Stimulated activated naive CD8-positive, alpha-beta T cell treated with anti-CD3 and anti-CD28 coated beads, Interleukin-15, amount 100 ng/mL, for 72 hours (primary cell): Measurements from ENCODE around the gene SLC12A8.

ENCODE experiments used
- ATAC-seq: fragments of 150-1000 bp; cut with Tn5 transposase; 2 replicates; pipeline ENCODE4 v1.10.0; 2021; ENCODE audit warnings: mild to moderate bottlenecking, moderate library complexity
- DNase-seq, 2 donors: peaks; one replicate each; pipeline ENCODE4 v3.0.0; 2021 to 2022
- H3K27ac Mint-ChIP-seq, 2 donors: one replicate each; pipeline ENCODE4 v1.8.0; 2022; ENCODE audit warnings: mild to moderate bottlenecking in 2 of 2, mixed read lengths in 2 of 2, moderate library complexity in 2 of 2
- H3K27me3 Mint-ChIP-seq: one replicate; pipeline ENCODE4 v1.8.0; 2022; ENCODE audit warnings: mixed read lengths
- H3K4me1 Mint-ChIP-seq: one replicate; pipeline ENCODE4 v1.8.0; 2022; ENCODE audit warnings: mild to moderate bottlenecking, mixed read lengths
- H3K4me3 Mint-ChIP-seq, 2 donors: one replicate each; pipeline ENCODE4 v1.8.0; 2022; ENCODE audit warnings: mild to moderate bottlenecking in 2 of 2, mixed read lengths in 2 of 2, moderate library complexity in 1 of 2
- H3K9me3 Mint-ChIP-seq, 2 donors: one replicate each; pipeline ENCODE4 v1.8.0; 2022; ENCODE audit warnings: mixed read lengths in 2 of 2

The SLC12A8 gene

GRCh38 chr3:125061170-125061569 lies 151.4 kb downstream of the SLC12A8 start:
- Mint-ChIP-seq H3K4me1 (peaks cover 9% of the 10 kb centered on the region), H3K27me3 (peaks cover 39% of the 10 kb centered on the region), H3K27ac (peak overlapping the region in 1 of 2 donors; percentile 20), H3K9me3 (no peaks in the 10 kb centered on the region), H3K4me3 (no peak overlapping the region)
- ATAC-seq (no peak), DNase-seq (no peak)

GRCh38 chr3:125059488-125060245 lies 152.9 kb downstream of the SLC12A8 start:
- Mint-ChIP-seq H3K27me3 (peaks cover 39% of the 10 kb centered on the region), H3K27ac (no peak overlapping the region), H3K4me3 (no peak overlapping the region), H3K4me1 (peaks cover 12% of the 10 kb centered on the region), H3K9me3 (no peaks in the 10 kb centered on the region)
- ATAC-seq (no peak), DNase-seq (no peak)

- Mint-ChIP-seq H3K27me3 (peaks cover 37% of the 10 kb centered on the region), H3K27ac (no peak overlapping the region), H3K4me1 (peaks cover 19% of the 10 kb centered on the region), H3K4me3 (no peak overlapping the region), H3K9me3 (no peaks in the 10 kb centered on the region)
- no peak for DNase-seq
- ATAC-seq, result no peak
Measured at GRCh38 chr3:125058959-125059358, 153.6 kb downstream of the SLC12A8 start.

GRCh38 chr3:125058529-125058928 lies 154.0 kb downstream of the SLC12A8 start:
- Mint-ChIP-seq H3K27me3 (peaks cover 33% of the 10 kb centered on the region), H3K9me3 (no peaks in the 10 kb centered on the region), H3K27ac (no peak overlapping the region), H3K4me3 (no peak overlapping the region), H3K4me1 (peaks cover 24% of the 10 kb centered on the region)
- ATAC-seq (no peak), DNase-seq (no peak)

- Mint-ChIP-seq H3K4me3 (no peak overlapping the region), H3K27me3 (peaks cover 24% of the 10 kb centered on the region), H3K4me1 (peaks cover 36% of the 10 kb centered on the region), H3K27ac (no peak overlapping the region), H3K9me3 (no peaks in the 10 kb centered on the region)
- no peak for ATAC-seq
- DNase-seq, result no peak
Measured at GRCh38 chr3:125057186-125057850, 155.2 kb downstream of the SLC12A8 start.

GRCh38 chr3:125055913-125056745 lies 156.4 kb downstream of the SLC12A8 start, which contains the start of gene HEG1:
TSS of gene HEG1 (minus strand) at chr3:125055997. CDS start at chr3:125055890, 107 bp downstream.
- peak within 1 kb of the TSS; percentile 61 to 91 for H3K27ac Mint-ChIP-seq
- peak; percentile 68 to 70 for DNase-seq
- H3K4me3 Mint-ChIP-seq, result peak within 1 kb of the TSS; percentile 94 to 98
- peaks cover 47% of the 10 kb centered on the region for H3K4me1 Mint-ChIP-seq
- peaks cover 13% of the 10 kb centered on the region for H3K27me3 Mint-ChIP-seq
- H3K9me3 Mint-ChIP-seq, result no peaks in the 10 kb centered on the region
- peak; percentile 58 for ATAC-seq

- Mint-ChIP-seq H3K27ac (peak overlapping the region in 1 of 2 donors; percentile 91), H3K9me3 (no peaks in the 10 kb centered on the region), H3K4me3 (peak overlapping the region; percentile 94 to 98), H3K4me1 (peaks cover 54% of the 10 kb centered on the region), H3K27me3 (peaks cover 6% of the 10 kb centered on the region)
- peak; percentile 21 for ATAC-seq
- peak; percentile 26 to 42 for DNase-seq
Measured at GRCh38 chr3:125055331-125055912, 157.1 kb downstream of the SLC12A8 start.

- H3K27me3 Mint-ChIP-seq, result no peaks in the 10 kb centered on the region
- H3K4me3 Mint-ChIP-seq, result peak overlapping the region; percentile 94 to 98
- H3K27ac Mint-ChIP-seq, result peak overlapping the region; percentile 61 to 91
- ATAC-seq (no peak), DNase-seq (peak in 1 of 2 donors; percentile 23)
- no peaks in the 10 kb centered on the region for H3K9me3 Mint-ChIP-seq
- H3K4me1 Mint-ChIP-seq, result peaks cover 59% of the 10 kb centered on the region
Measured at GRCh38 chr3:125054449-125055329, 157.9 kb downstream of the SLC12A8 start.

GRCh38 chr3:125054062-125054448 lies 158.5 kb downstream of the SLC12A8 start:
- Mint-ChIP-seq H3K4me3 (peak overlapping the region; percentile 94 to 98), H3K9me3 (no peaks in the 10 kb centered on the region), H3K27me3 (no peaks in the 10 kb centered on the region), H3K27ac (no peak overlapping the region), H3K4me1 (peaks cover 65% of the 10 kb centered on the region)
- DNase-seq (no peak), ATAC-seq (no peak)

- no peak for DNase-seq
- Mint-ChIP-seq H3K27ac (no peak overlapping the region), H3K4me3 (peak overlapping the region; percentile 94 to 98), H3K27me3 (no peaks in the 10 kb centered on the region), H3K4me1 (peaks cover 65% of the 10 kb centered on the region), H3K9me3 (no peaks in the 10 kb centered on the region)
- ATAC-seq, result no peak
Measured at GRCh38 chr3:125053304-125053699, 159.2 kb downstream of the SLC12A8 start.

GRCh38 chr3:125052624-125053303 lies 159.8 kb downstream of the SLC12A8 start:
- H3K4me3 Mint-ChIP-seq, result peak overlapping the region; percentile 74 to 90
- peak; percentile 0 for ATAC-seq
- H3K9me3 Mint-ChIP-seq, result no peaks in the 10 kb centered on the region
- no peaks in the 10 kb centered on the region for H3K27me3 Mint-ChIP-seq
- peak in 1 of 2 donors; percentile 13 for DNase-seq
- no peak overlapping the region for H3K27ac Mint-ChIP-seq
- peaks cover 65% of the 10 kb centered on the region for H3K4me1 Mint-ChIP-seq

- Mint-ChIP-seq H3K9me3 (no peaks in the 10 kb centered on the region), H3K27ac (peak overlapping the region; percentile 79 to 91), H3K4me3 (peak overlapping the region; percentile 74 to 90), H3K4me1 (peaks cover 61% of the 10 kb centered on the region), H3K27me3 (no peaks in the 10 kb centered on the region)
- peak; percentile 65 to 82 for DNase-seq
- peak; percentile 84 for ATAC-seq
Measured at GRCh38 chr3:125051715-125052581, 160.6 kb downstream of the SLC12A8 start.

GRCh38 chr3:125051205-125051604 lies 161.3 kb downstream of the SLC12A8 start:
- H3K4me1 Mint-ChIP-seq, result peaks cover 57% of the 10 kb centered on the region
- H3K27me3 Mint-ChIP-seq, result no peaks in the 10 kb centered on the region

More at GRCh38 chr3:125051205-125051604, 161.3 kb downstream of the SLC12A8 start:
- ATAC-seq, result peak; percentile 2
- Mint-ChIP-seq H3K4me3 (peak overlapping the region; percentile 74 to 90), H3K27ac (no peak overlapping the region), H3K9me3 (no peaks in the 10 kb centered on the region)
- DNase-seq, result no peak
